Activated T-cell treated with anti-CD3 and anti-CD28 coated beads, Interleukin-2, amount 50 U/mL, for 4 hours (primary cell): ENCODE measurements around the gene R3HCC1L. TPM values are rescaled to one million over a fixed set of nuclear protein-coding genes. Genes with fewer than 3 reads are reported as not detected.
"Not testable (repeated sequence)": the region's sequence is repeated elsewhere in the genome, so short reads cannot be mapped to it uniquely, and the experiment has no call there.

Experiments used
- ATAC-seq, 2 donors: fragments of 200-7000 bp; cut with Tn5 transposase; one replicate each; pipeline ENCODE4 v1.10.0; 2021
- DNase-seq: peaks from one replicate; pipeline ENCODE4 v3.0.0-alpha.2; 2020
- H3K27me3 Mint-ChIP-seq: one replicate; pipeline ENCODE4 v1.8.0; 2021; ENCODE audit warnings: low read depth, mixed read lengths
- H3K36me3 Mint-ChIP-seq: one replicate; pipeline ENCODE4 v1.8.0; 2022; ENCODE audit warnings: mixed read lengths; ENCODE audit not compliant: insufficient read depth
- H3K4me1 Mint-ChIP-seq: one replicate; pipeline ENCODE4 v1.8.0; 2021; ENCODE audit warnings: low read depth, mixed read lengths
- H3K4me3 Mint-ChIP-seq: one replicate; pipeline ENCODE4 v1.8.0; 2021; ENCODE audit warnings: mild to moderate bottlenecking, moderate library complexity, mixed read lengths
- H3K9me3 Mint-ChIP-seq: one replicate; pipeline ENCODE4 v1.8.0; 2021; ENCODE audit warnings: mixed read lengths
- total RNA-seq, 3 donors: library from RNA; stranded (reverse); gene quantifications; one replicate each; pipeline ENCODE4 v1.2.1, GENCODE V29; 2021

The R3HCC1L gene
- total RNA-seq, 3 donors from 2014 or later = 16.8 to 19.6 (median 18.9) TPM

- Mint-ChIP-seq H3K4me3 (no peak overlapping the region), H3K27me3 (no peaks in the 10 kb centered on the region), H3K4me1 (peaks cover 39% of the 10 kb centered on the region), H3K36me3 (peaks cover 39% of the 10 kb centered on the region), H3K9me3 (no peaks in the 10 kb centered on the region)
- no peak for DNase-seq
- ATAC-seq = no peak
Measured at GRCh38 chr10:98172073-98172472, 37.6 kb downstream of the R3HCC1L start.

GRCh38 chr10:98172495-98172894 lies 38.0 kb downstream of the R3HCC1L start:
- H3K4me3 Mint-ChIP-seq = no peak overlapping the region

GRCh38 chr10:98173260-98173659 lies 38.8 kb downstream of the R3HCC1L start:
- Mint-ChIP-seq H3K36me3 (peaks cover 48% of the 10 kb centered on the region), H3K27me3 (no peaks in the 10 kb centered on the region), H3K4me1 (peaks cover 40% of the 10 kb centered on the region), H3K4me3 (no peak overlapping the region), H3K9me3 (no peaks in the 10 kb centered on the region)
- DNase-seq (no peak), ATAC-seq (no peak)

More at GRCh38 chr10:98172495-98172894, 38.0 kb downstream of the R3HCC1L start:
- Mint-ChIP-seq H3K27me3 (no peaks in the 10 kb centered on the region), H3K36me3 (peaks cover 42% of the 10 kb centered on the region), H3K9me3 (no peaks in the 10 kb centered on the region), H3K4me1 (peaks cover 39% of the 10 kb centered on the region)
- no peak for ATAC-seq
- no peak for DNase-seq

- ATAC-seq, H3K4me3 Mint-ChIP-seq, H3K9me3 Mint-ChIP-seq, DNase-seq, H3K27me3 Mint-ChIP-seq: not testable (repeated sequence)
- Mint-ChIP-seq H3K36me3 (peaks cover 73% of the 10 kb centered on the region), H3K4me1 (peaks cover 61% of the 10 kb centered on the region)
Measured at GRCh38 chr10:98182351-98182915, 48.0 kb downstream of the R3HCC1L start.

GRCh38 chr10:98186681-98187080 lies 52.2 kb downstream of the R3HCC1L start:
- H3K4me3 Mint-ChIP-seq = no peak overlapping the region
- no peaks in the 10 kb centered on the region for H3K9me3 Mint-ChIP-seq
- H3K4me1 Mint-ChIP-seq = peaks cover 27% of the 10 kb centered on the region
- ATAC-seq (no peak), DNase-seq (no peak)
- H3K27me3 Mint-ChIP-seq = no peaks in the 10 kb centered on the region
- peaks cover 69% of the 10 kb centered on the region for H3K36me3 Mint-ChIP-seq

GRCh38 chr10:98190773-98191172 lies 56.3 kb downstream of the R3HCC1L start:
- ATAC-seq, H3K4me1 Mint-ChIP-seq, DNase-seq, H3K4me3 Mint-ChIP-seq, H3K27me3 Mint-ChIP-seq, H3K9me3 Mint-ChIP-seq: not testable (repeated sequence)
- H3K36me3 Mint-ChIP-seq = peaks cover 68% of the 10 kb centered on the region

- ATAC-seq = no peak
- Mint-ChIP-seq H3K4me1 (peaks cover 20% of the 10 kb centered on the region), H3K9me3 (peaks cover 5% of the 10 kb centered on the region)
Measured at GRCh38 chr10:98193037-98193436, 58.6 kb downstream of the R3HCC1L start.

GRCh38 chr10:98194633-98195032 lies 60.2 kb downstream of the R3HCC1L start:
- H3K27me3 Mint-ChIP-seq = no peaks in the 10 kb centered on the region
- no peak for DNase-seq
- peaks cover 5% of the 10 kb centered on the region for H3K9me3 Mint-ChIP-seq
- no peak overlapping the region for H3K4me3 Mint-ChIP-seq
- peaks cover 51% of the 10 kb centered on the region for H3K36me3 Mint-ChIP-seq
- ATAC-seq = no peak
- H3K4me1 Mint-ChIP-seq = peaks cover 20% of the 10 kb centered on the region

More at GRCh38 chr10:98193037-98193436, 58.6 kb downstream of the R3HCC1L start:
- no peak for DNase-seq
- peaks cover 60% of the 10 kb centered on the region for H3K36me3 Mint-ChIP-seq
- H3K4me3 Mint-ChIP-seq = no peak overlapping the region
- H3K27me3 Mint-ChIP-seq = no peaks in the 10 kb centered on the region

- peaks cover 21% of the 10 kb centered on the region for H3K4me1 Mint-ChIP-seq
- peaks cover 47% of the 10 kb centered on the region for H3K36me3 Mint-ChIP-seq
Measured at GRCh38 chr10:98195120-98195519, 60.7 kb downstream of the R3HCC1L start.

GRCh38 chr10:98196985-98197384 lies 62.5 kb downstream of the R3HCC1L start:
- H3K36me3 Mint-ChIP-seq = peaks cover 38% of the 10 kb centered on the region
- ATAC-seq (no peak), DNase-seq (no peak)
- peaks cover 21% of the 10 kb centered on the region for H3K4me1 Mint-ChIP-seq
- no peak overlapping the region for H3K4me3 Mint-ChIP-seq
- no peaks in the 10 kb centered on the region for H3K27me3 Mint-ChIP-seq
- peaks cover 5% of the 10 kb centered on the region for H3K9me3 Mint-ChIP-seq

More at GRCh38 chr10:98195120-98195519, 60.7 kb downstream of the R3HCC1L start:
- Mint-ChIP-seq H3K9me3 (peaks cover 5% of the 10 kb centered on the region), H3K4me3 (no peak overlapping the region), H3K27me3 (no peaks in the 10 kb centered on the region)
- DNase-seq (no peak), ATAC-seq (no peak)

GRCh38 chr10:98201760-98202159 lies 67.3 kb downstream of the R3HCC1L start:
- Mint-ChIP-seq H3K4me3 (no peak overlapping the region), H3K27me3 (no peaks in the 10 kb centered on the region), H3K4me1 (peaks cover 12% of the 10 kb centered on the region), H3K36me3 (peaks cover 19% of the 10 kb centered on the region), H3K9me3 (no peaks in the 10 kb centered on the region)
- DNase-seq (no peak), ATAC-seq (no peak)

- no peak overlapping the region for H3K4me3 Mint-ChIP-seq
- no peak for DNase-seq
- no peaks in the 10 kb centered on the region for H3K27me3 Mint-ChIP-seq
- H3K36me3 Mint-ChIP-seq = peaks cover 17% of the 10 kb centered on the region
- no peak for ATAC-seq
- no peaks in the 10 kb centered on the region for H3K9me3 Mint-ChIP-seq
- peaks cover 8% of the 10 kb centered on the region for H3K4me1 Mint-ChIP-seq
Measured at GRCh38 chr10:98202378-98202777, 67.9 kb downstream of the R3HCC1L start.

- no peak overlapping the region for H3K4me3 Mint-ChIP-seq
- peaks cover 15% of the 10 kb centered on the region for H3K4me1 Mint-ChIP-seq
- ATAC-seq = no peak
- no peak for DNase-seq
- no peaks in the 10 kb centered on the region for H3K9me3 Mint-ChIP-seq
- peaks cover 34% of the 10 kb centered on the region for H3K36me3 Mint-ChIP-seq
- H3K27me3 Mint-ChIP-seq = no peaks in the 10 kb centered on the region
Measured at GRCh38 chr10:98205351-98205750, 70.9 kb downstream of the R3HCC1L start.

- Mint-ChIP-seq H3K36me3 (peaks cover 43% of the 10 kb centered on the region), H3K4me3 (no peak overlapping the region), H3K27me3 (no peaks in the 10 kb centered on the region), H3K9me3 (no peaks in the 10 kb centered on the region), H3K4me1 (peaks cover 31% of the 10 kb centered on the region)
- no peak for DNase-seq
- no peak for ATAC-seq
Measured at GRCh38 chr10:98208925-98209324, 74.5 kb downstream of the R3HCC1L start.

GRCh38 chr10:98209441-98209840 lies 75.0 kb downstream of the R3HCC1L start:
- H3K9me3 Mint-ChIP-seq = no peaks in the 10 kb centered on the region
- peaks cover 47% of the 10 kb centered on the region for H3K36me3 Mint-ChIP-seq
- ATAC-seq = no peak
- H3K27me3 Mint-ChIP-seq = no peaks in the 10 kb centered on the region
- H3K4me3 Mint-ChIP-seq = no peak overlapping the region
- no peak for DNase-seq
- H3K4me1 Mint-ChIP-seq = peaks cover 32% of the 10 kb centered on the region
